SH-SY5Y (cell line): ENCODE measurements around the gene RBCK1.

Source experiments
- GATA2 ChIP-seq: IDR thresholded peaks from 2 replicates; pipeline ENCODE4 v1.6.1; 2011; ENCODE audit warnings: mild to moderate bottlenecking, low read depth, low read length
- GATA3 ChIP-seq: IDR thresholded peaks from 2 replicates; pipeline ENCODE4 v1.6.1; 2011; ENCODE audit warnings: low read depth, mild to moderate bottlenecking, low read length, moderate library complexity

DNA sequence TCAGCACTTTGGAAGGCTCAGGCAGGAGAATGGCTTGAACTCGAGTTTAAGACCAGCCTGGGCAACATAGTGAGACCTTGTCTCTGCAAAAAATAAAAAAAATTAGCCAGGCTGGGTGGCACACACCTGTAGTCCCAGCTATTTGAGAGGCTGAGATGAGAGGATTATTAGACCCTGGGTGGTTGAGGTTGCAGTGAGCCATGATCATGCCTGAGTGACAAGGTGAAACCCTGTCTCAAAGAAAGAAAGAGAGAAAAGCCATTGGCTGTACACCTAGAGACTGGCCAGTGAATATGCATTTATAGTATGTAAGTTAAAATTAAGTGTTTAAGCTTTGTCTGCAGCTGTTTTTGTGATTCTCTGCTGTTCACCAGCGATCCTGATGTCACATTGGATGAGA is 6.1 kb downstream of the RBCK1 start:
- no peak for TF ChIP-seq GATA2
- TF ChIP-seq GATA3 = no peak
